ENCODE measurements around the gene BET1L.
"Not testable (repeated sequence)": the region's sequence is repeated elsewhere in the genome, so short reads cannot be mapped to it uniquely, and the experiment has no call there.

GRCh38 chr11:189843-190311 lies 17.3 kb downstream of the BET1L start:
- TF ChIP-seq, protein P1, sequence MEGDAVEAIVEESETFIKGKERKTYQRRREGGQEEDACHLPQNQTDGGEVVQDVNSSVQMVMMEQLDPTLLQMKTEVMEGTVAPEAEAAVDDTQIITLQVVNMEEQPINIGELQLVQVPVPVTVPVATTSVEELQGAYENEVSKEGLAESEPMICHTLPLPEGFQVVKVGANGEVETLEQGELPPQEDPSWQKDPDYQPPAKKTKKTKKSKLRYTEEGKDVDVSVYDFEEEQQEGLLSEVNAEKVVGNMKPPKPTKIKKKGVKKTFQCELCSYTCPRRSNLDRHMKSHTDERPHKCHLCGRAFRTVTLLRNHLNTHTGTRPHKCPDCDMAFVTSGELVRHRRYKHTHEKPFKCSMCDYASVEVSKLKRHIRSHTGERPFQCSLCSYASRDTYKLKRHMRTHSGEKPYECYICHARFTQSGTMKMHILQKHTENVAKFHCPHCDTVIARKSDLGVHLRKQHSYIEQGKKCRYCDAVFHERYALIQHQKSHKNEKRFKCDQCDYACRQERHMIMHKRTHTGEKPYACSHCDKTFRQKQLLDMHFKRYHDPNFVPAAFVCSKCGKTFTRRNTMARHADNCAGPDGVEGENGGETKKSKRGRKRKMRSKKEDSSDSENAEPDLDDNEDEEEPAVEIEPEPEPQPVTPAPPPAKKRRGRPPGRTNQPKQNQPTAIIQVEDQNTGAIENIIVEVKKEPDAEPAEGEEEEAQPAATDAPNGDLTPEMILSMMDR (IDR thresholded peaks at IDR 0.05), result not testable (repeated sequence)
- TF ChIP-seq POLR2A (IDR thresholded peaks at IDR 0.05), result not testable (repeated sequence)

Measured in lower leg skin (tissue), 3 donors.